ENCODE results near the gene EGF.
A peak's percentile ranks its signal among the peaks of the same experiment; 100 is the strongest.

EGF gene

DNA sequence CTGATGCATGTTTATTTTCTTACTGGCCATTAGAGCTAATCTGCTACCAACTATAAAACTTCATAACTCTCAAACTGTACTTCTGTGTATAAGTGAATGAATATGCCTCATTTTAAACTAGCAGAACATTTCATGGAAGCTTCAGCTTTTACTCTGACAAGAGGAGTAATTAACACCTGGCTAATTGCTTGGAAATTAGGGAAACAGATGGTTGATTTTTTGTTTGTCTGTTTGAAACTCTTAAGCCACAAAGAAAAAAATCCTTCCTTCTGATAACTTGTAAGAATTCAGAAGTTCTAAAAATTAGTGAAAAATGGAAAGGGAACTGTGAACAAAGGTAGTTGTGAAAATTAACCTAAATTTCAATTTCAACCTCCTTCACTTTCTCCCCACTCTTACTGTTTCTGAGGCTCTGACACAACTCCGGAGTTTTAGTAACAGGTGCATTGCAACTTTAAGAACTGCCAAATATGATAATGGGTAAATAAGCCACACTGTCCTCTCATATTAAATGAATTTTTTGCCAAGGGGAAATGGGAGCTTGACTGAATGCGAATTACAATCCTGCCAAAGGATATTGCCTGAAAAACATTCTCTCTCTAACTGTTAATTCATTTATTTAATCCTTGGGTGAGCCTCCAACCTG lies 1.0 kb downstream of the EGF start:
- TF ChIP-seq, protein P1, sequence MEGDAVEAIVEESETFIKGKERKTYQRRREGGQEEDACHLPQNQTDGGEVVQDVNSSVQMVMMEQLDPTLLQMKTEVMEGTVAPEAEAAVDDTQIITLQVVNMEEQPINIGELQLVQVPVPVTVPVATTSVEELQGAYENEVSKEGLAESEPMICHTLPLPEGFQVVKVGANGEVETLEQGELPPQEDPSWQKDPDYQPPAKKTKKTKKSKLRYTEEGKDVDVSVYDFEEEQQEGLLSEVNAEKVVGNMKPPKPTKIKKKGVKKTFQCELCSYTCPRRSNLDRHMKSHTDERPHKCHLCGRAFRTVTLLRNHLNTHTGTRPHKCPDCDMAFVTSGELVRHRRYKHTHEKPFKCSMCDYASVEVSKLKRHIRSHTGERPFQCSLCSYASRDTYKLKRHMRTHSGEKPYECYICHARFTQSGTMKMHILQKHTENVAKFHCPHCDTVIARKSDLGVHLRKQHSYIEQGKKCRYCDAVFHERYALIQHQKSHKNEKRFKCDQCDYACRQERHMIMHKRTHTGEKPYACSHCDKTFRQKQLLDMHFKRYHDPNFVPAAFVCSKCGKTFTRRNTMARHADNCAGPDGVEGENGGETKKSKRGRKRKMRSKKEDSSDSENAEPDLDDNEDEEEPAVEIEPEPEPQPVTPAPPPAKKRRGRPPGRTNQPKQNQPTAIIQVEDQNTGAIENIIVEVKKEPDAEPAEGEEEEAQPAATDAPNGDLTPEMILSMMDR (IDR thresholded peaks at IDR 0.05; ENCODE audit: low read depth, low read length, missing control alignments), result no peak
- in situ Hi-C loops (cut with HindIII; ENCODE audit: low sequenced_read_pairs), result no loop called here
- no peak for DNase-seq (ENCODE audit: low read depth)
- H3K4me3 ChIP-seq (ENCODE audit: low read depth, low read length), result no peak overlapping the region

DNA sequence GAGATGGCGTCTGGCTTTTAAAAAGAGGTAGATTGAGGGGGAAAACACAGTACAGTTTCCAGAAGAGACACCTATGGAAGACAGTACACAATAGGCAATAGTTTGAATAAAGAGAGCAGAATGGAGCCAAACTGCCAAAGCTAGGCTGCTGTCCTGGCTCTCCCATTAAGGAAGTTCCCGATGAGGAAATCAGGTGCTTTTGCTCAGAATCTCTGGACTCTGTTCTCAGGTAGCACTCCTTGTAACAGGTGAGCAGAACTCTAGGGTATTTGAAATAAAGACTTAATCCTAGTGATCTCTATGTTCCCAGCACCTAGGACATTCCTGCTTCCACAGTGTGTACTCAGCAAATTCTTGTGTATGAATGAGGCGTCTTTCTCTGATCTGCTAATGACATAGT lies 1.6 kb downstream of the EGF start:
- no peak overlapping the region for H3K4me3 ChIP-seq (ENCODE audit: low read depth, low read length)
- TF ChIP-seq, protein P1 (IDR thresholded peaks at IDR 0.05; ENCODE audit: low read depth, low read length, missing control alignments), result no peak
- in situ Hi-C loops (cut with HindIII; ENCODE audit: low sequenced_read_pairs), result no loop called here
- no peak for DNase-seq (ENCODE audit: low read depth)

DNA sequence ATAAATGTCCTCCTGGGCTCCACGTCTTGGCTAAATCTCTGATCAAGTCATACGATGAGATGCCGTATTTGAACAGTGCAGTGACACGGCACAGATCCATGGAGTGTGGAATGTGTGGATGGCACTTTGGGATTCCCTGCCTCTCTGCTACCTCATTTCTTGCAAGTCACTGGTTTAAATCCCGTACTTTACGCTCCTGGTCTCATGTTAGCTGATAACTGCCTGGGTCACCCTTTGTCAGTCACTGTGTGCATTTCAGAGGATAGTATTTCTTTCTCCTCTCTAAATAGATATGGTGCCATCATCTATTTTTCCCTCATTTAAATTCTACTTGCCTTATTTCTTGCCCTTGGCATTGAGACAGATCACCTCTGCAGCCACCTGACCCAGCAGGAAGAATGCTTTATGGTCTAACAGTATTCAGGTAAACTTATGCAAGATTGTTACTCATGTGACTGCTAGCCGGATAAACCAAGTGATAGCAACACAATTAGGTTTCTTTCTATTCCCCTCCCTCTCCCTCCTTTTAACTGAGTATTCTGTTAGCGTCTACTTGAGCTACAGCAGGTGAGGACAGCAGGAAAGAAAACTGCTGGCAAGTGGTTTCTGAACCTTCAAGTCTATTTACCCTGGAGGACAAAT lies 2.8 kb downstream of the EGF start:
- in situ Hi-C loops (cut with HindIII; ENCODE audit: low sequenced_read_pairs), result no loop called here
- H3K4me3 ChIP-seq (ENCODE audit: low read depth, low read length), result no peak overlapping the region
- TF ChIP-seq, protein P1 (IDR thresholded peaks at IDR 0.05; ENCODE audit: low read depth, low read length, missing control alignments), result no peak
- DNase-seq (ENCODE audit: low read depth), result no peak

DNA sequence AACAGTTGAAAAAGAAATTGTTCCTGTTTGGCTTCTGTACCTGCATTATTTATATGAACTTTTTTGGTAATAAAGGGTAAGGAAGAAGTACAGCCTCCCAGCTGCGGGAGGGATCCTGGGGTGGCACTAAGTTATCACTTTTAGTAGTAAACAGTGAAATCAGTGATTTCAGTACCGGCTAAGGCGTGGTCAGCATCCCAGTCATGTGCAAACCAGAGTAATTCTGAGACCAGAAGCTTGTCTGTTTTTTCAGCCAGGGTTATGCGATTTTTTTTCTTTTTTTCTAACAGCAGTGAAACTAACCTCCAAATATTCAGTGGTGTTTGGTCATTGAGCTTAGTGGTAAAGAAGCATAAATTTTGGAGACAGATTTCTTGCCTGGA lies 3.3 kb downstream of the EGF start:
- DNase-seq (ENCODE audit: low read depth), result no peak
- in situ Hi-C loops (cut with HindIII; ENCODE audit: low sequenced_read_pairs), result no loop called here
- TF ChIP-seq, protein P1 (IDR thresholded peaks at IDR 0.05; ENCODE audit: low read depth, low read length, missing control alignments), result no peak
- H3K4me3 ChIP-seq (ENCODE audit: low read depth, low read length), result no peak overlapping the region

DNA sequence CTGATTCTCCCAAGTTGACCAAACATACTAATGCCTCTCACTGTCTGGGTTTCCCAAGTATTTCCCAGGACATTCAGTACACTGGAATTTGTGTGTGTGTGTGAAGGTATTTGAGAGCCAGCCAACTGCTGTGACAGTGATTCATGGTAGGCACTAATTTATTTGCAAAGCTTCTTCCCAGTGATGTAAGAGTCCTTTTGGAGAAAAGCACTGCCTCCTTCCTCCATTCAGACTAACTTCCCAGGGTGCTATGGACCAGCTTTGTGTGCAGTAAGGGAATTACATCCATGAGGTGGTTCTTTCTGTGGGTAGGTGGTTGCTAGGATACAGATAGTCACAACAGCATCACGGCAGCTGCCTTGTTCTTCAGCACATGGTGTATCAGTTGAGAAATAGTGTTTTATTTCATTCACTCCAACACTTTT lies 8.7 kb downstream of the EGF start:
- DNase-seq (ENCODE audit: low read depth), result peak; percentile 85

DNA sequence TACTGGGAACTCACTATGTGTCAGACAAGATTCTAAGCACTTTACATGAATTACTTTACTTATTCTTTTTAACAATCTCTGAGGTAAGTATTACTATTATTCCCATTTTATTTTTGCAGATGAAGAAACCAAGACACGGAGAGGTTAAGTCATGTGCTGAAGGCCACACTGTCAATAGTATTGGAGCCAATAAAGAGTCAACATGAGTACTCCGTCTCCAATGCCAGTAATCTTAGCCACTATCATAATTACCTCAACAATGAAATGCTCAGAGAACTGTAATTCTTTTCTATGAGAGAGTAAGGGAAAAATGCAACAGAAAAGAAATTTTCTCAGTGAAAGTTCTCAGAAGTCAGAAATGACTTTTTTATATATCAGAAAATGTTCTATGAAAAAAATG lies 12.7 kb downstream of the EGF start:
- in situ Hi-C loops (cut with HindIII; ENCODE audit: low sequenced_read_pairs), result no loop called here
- DNase-seq (ENCODE audit: low read depth), result no peak
- H3K4me3 ChIP-seq (ENCODE audit: low read depth, low read length), result no peak overlapping the region
- TF ChIP-seq, protein P1 (IDR thresholded peaks at IDR 0.05; ENCODE audit: low read depth, low read length, missing control alignments), result no peak

More for the DNA sequence above, 8.7 kb downstream of the EGF start:
- in situ Hi-C loops (cut with HindIII; ENCODE audit: low sequenced_read_pairs), result no loop called here
- TF ChIP-seq, protein P1 (IDR thresholded peaks at IDR 0.05; ENCODE audit: low read depth, low read length, missing control alignments), result no peak
- H3K4me3 ChIP-seq (ENCODE audit: low read depth, low read length), result no peak overlapping the region
